CD4-positive, alpha-beta T cell treated with Interleukin-4 for 1 hour (primary cell): ENCODE data around the gene VAV2.
"Not testable (repeated sequence)": the region's sequence is repeated elsewhere in the genome, so short reads cannot be mapped to it uniquely, and the experiment has no call there.

ENCODE experiments used
- DNase-seq, 2 donors: peaks; one replicate each; pipeline ENCODE4 v3.0.0-alpha.2; 2020 to 2022

Gene VAV2

DNA sequence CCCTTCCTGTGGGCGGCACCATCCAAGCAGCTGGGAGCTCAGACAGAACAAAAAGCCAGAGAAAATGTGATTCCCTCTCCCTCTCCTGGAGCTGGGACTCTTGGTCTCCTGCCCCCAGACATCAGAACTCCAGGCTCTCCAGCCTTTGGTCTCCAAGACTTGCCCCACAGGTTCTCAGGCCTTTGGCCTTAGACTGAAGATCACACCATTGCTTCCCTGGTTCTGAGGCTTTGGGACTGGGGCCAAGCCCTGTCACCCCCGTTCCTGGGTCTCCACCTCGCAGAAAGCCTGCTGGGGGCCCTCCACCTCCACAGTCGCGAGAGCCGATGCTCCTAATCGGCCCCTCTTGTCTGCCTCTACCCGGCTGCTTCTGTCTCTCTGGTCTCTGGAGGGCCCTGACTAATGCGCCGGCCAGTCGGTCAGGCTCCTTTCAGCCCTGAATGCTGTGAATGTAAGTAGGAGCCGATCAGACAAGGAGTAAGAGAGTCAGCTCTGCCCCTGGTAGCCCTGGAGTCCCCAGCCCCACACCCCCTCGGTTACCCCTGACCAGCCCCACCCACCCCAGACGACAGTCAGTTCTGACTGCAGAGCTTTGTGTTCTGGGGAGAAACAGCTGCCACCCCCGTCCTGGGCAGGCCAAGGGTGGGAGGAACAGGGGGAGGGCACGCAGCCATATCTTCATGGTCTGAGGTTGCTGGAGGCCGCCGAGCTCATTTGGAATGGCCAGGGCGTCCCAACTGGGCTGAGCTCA is 57.5 kb downstream of the VAV2 start:
- DNase-seq = no peak

DNA sequence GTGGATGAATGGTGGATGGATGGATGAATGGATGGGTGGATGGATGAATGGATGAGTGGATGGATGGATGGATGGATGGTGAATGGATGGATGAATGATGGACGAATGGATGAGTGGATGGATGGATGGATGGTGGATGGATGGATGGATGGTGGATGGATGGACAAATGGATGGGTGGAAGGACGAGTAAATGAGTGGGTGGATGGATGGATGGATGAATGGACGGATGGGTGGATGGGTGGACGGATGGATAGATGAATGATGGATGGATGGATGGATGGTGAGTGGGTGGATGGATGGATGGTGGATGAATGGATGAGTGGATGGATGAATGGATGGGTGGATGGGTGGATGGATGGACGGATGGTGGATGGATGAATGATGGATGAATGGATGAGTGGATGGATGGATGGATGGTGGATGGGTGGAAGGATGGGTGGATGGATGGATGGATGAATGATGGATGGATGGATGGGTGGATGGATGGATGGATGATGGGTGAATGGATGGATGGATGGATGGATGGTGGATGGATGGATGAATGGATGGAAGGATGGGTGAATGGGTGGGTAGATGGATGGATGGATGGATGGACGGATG is 58.6 kb downstream of the VAV2 start:
- DNase-seq = no peak

GRCh38 chr9:133932633-133933032 is 59.5 kb downstream of the VAV2 start:
- no peak for DNase-seq

- no peak for DNase-seq
Measured at GRCh38 chr9:133932181-133932580, 59.9 kb downstream of the VAV2 start.

GRCh38 chr9:133930682-133931485 is 61.2 kb downstream of the VAV2 start:
- no peak for DNase-seq

DNA sequence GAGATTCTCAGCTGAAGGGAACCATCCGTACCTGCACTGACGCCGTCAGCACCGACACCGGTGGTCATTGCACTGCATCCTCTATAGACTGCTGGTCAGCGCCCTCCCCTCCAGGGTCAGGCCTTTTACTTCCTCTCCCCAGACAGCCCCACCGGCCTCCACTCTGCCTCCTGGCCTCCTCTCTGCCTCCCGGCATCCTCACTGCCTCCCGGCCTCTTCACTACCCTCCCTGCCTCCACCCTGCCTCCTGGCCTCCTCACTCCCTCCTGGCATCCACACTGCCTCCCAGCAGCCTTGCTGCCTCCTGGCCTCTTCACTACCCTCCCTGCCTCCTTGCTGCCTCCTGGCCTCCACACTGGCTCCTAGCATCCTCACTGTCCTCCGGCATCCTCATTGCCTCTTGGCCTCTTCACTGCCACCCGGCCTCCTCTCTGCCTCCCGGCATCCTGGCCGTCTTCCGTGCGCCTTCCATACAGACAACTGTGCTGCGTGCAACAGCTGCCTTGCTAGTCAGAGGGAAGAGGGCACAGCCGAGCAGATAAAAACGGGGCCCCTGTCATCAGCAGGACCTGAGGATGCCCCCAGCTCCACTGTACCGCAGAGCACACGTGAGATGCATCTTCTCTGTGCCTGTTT is 62.0 kb downstream of the VAV2 start:
- no peak for DNase-seq

DNA sequence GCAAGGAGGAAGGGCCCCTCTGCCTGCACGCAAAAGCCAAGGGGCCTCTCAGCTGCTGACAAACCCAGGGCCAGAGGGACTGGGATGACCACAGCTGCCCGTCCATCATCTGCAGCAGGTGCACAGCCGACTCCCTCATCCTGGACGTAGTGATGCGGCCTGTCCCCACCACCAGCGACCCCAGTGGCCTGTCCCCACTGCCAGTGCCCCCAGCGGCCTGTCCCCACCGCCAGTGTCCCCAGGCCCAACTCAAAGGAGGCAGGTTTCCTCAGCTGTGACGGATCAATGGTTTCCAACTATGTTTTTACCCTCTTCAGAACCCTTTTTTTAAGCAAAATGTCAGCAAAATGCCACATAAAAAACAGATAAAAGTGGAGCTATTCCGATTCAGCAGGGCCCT is 62.5 kb downstream of the VAV2 start:
- DNase-seq = no peak

DNA sequence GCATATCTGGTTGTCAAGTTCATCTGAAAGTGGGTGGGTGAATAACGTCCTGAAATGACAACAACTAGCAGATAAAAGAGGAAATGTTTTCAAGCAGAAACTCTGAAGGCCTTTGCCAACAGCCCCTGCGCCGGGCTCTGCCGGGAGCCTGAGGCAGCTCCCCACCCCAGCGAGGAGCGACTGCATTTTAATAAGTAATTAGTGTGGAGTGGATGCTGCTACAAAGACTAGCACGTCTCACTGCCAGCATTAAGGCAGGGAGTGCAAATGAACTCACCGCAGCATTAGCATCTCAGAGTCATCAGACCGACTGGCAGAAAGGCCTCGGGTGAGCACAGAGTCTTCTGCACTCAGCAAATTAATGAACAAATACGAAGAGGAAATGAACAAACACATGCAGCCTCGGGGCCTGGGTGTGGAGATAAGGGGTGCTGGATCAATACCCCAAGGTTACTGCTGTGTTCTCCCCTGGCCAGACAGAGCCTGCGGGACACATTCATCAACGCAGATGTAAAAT is 63.8 kb downstream of the VAV2 start:
- no peak for DNase-seq

- DNase-seq = no peak
Measured at GRCh38 chr9:133927041-133927440, 65.1 kb downstream of the VAV2 start.

DNA sequence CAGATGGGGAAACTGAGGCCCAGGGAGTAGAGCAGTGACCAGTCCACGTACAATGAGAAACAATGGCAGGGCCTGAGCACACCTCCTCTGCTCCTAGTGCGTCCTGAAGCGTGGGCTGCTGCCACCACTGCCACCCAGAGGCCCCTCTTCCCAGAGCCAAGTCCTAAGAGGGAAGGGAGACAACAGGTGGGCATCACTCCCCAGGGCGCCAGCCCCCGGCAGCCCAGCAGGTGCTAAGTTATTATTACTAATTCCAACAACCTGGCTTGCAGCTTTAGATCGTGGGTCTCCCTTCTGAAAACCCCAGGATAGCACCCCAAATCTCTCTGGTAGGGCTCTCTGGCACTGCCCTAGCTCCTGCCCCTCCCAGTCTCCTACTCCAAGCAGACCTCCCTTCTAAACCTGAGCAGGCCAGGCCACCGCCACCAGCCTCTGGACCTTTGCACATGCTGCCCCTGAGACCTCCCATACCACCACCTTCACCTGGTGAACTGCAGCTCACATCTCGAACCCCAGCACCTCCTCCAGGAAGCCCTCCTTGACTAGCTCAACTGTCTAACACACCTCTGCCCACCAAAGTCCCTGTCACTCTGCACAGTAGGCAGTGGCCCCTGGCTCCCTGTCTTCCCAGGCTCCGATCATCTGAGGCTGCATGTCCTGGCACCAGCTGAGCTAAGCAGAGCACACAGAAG is 65.8 kb downstream of the VAV2 start:
- no peak for DNase-seq

GRCh38 chr9:133924453-133924852 is 67.7 kb downstream of the VAV2 start:
- DNase-seq = no peak

DNA sequence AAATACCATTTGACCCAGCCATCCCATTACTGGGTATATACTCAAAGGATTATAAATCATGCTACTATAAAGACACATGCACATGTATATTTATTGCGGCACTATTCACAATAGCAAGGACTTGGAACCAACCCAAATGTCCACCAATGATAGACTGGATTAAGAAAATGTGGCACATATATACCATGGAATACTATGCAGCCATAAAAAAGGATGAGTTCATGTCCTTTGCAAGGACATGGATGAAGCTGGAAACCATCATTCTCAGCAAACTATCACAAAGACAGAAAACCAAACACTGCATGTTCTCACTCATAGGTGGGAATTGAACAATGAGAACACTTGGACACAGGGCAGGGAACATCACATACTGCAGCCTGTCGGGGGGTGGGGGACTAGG is 68.5 kb downstream of the VAV2 start:
- not testable (repeated sequence) for DNase-seq

GRCh38 chr9:133921866-133922265 is 70.3 kb downstream of the VAV2 start:
- DNase-seq = no peak

DNA sequence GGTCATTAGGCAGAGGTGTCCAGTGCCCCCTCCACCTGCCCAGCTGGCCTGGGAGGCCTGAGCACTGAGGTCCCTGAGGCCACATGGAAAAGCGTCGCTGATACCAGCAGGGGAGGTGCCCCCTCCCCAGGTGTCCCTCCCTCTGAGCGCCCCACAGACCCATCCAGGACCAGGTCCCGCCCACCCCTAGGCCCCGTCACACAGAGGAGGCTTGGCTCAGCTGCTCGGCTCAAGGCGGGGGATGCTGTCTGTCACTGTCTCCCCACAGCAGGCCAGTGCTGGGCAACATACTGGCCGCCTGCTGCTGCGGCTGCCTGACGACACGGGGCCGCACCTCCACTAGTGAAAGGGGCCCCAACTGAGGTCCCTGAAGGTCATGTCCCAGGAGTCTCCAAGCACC is 71.7 kb downstream of the VAV2 start:
- DNase-seq = no peak

DNA sequence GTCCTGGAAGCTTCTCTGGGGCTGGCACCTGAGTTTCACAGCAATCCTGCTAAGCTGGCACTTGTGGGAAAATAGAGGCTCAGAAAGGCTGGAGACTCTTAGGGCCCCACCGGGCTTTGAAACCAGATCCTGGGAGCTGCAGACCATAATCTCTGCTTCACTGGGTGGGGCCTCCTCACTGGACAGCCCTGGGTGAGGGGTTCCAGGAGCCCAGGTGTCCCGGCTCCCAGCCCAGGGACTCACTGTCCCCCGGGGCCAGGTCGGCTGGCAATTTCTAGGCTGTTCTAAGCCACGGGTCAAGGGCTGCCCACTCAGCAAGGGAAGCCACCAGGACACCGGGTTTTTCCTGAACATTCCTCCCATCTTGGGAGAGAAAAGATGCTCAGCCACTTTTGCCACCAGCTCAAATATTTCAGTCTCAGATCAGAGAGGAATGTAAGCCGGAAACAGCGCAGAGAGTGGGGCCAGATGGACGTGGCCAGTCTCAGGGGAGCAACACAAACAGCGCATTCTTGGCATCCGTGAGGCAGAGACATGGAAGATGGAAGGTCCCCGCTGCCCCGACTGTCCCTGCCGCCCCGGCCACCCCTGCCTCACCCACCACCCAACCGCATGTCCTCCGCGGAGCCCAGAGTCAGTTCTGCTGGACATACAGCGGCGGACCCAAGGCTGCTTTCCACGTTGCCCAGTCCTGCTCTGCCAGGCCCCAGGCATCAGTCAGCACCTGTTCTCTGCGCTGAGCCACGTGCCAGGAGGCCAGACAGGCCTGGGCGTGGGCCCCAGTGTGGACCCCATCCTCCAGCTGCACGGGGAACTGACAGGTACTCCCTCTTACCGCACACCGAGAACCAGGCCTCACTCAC is 72.6 kb downstream of the VAV2 start:
- no peak for DNase-seq

GRCh38 chr9:133918111-133918813 is 73.9 kb downstream of the VAV2 start:
- DNase-seq = no peak

DNA sequence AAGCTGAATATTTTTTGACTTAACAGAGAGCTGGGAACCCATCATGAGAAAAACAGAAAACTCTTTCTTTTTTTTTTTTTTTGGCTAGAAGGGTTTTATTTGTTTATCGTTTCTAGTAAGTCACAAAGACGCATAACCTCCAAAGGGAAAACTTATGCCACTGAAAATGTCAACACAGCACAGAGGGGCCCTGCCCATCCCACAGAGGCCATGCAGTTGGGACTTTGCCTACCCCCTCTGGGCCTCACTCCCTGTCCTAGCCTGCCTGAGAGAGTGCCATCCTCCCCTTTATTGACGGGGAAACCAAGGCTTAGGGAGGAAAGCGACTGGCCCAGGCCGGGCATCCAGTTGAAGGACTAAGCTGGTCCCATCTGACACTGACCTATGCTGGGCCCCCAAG is 74.7 kb downstream of the VAV2 start:
- no peak for DNase-seq

DNA sequence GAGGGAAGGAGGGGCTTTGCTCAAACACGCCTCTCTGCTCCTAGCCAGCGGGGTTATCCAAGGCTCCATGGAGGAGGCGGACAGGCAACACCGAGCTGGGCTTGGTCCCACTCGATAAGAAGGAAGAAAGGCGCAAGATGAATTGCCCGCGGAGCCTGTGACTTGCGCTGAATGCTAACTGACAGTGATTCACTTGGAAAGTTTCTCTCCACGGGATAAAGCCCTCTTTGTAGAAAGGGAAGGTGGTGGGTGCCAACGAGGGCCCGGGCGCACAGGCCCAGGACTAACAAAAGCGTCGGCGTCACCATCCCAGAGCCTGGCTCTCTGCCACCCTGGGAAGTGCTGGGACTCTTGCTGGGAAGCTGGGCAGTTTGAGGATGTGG is 76.0 kb downstream of the VAV2 start:
- no peak for DNase-seq

- no peak for DNase-seq
Measured at GRCh38 chr9:133915534-133916158, 76.5 kb downstream of the VAV2 start.
